ENCODE results near the gene RALGPS1.

- TF ChIP-seq CTCF (IDR thresholded peaks at IDR 0.05; ENCODE audit: low read depth, low read length) (no peak), EZH2phosphoT487 (IDR thresholded peaks at IDR 0.05; ENCODE audit: low read depth) (no peak)
These were observed 291.4 kb downstream of the RALGPS1 start for GRCh38 chr9:127205952-127206351.

Data from OCI-LY3 (cell line).